Activated CD8-positive, alpha-beta memory T cell treated with anti-CD3 and anti-CD28 coated beads for 4 hours (primary cell): Measurements from ENCODE around the gene RPIA.
"Not testable (repeated sequence)": the region's sequence is repeated elsewhere in the genome, so short reads cannot be mapped to it uniquely, and the experiment has no call there.

Experiments
- DNase-seq, 2 donors: peaks; one replicate each; pipeline ENCODE4 v3.0.0-alpha.2; 2020; ENCODE audit warnings: low read depth in 2 of 2

Gene RPIA

GRCh38 chr2:88735133-88735532 lies 43.7 kb downstream of the RPIA start:
- no peak for DNase-seq

- DNase-seq, result peak; percentile 5 to 19
Observed at GRCh38 chr2:88735853-88736252, 44.4 kb downstream of the RPIA start.

DNA sequence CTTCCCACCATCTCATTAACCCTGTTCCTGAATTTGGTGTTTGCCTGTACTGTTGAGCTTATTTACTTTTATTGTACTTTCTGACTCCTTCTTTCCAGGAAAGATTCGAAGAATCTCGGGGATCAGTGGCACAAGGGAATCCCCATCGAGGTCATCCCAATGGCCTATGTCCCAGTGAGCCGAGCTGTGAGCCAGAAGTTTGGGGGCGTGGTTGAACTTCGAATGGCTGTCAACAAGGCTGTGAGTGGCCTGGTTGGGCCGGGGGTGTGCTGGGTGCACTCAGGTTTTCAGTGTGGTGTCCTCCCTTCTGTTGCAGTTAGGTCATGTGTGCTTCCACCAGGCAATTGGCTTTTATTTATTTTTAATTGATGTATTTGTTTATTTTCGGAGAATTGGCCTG lies 45.0 kb downstream of the RPIA start:
- DNase-seq, result no peak

- DNase-seq, result no peak
Observed at GRCh38 chr2:88737385-88737784, 45.9 kb downstream of the RPIA start.

DNA sequence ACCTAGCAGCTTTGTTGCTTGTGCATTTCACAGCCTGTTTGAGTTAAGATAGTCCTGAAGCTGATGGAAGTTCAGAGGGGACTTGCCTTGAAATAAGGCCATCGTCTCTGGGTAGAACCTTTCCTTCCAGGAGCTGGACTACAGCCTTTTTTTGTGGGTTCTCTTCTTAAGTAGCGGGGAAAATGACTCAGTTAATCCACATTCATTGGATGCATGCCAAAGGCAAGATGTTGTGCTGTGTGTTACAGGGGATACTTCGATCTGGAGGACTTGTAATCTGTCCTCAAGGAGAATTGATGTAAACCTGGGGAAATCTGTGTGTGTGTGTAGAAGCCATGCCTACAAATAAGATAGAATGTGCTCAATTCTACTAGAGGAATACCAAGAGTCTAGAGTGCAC lies 46.8 kb downstream of the RPIA start:
- no peak for DNase-seq

DNA sequence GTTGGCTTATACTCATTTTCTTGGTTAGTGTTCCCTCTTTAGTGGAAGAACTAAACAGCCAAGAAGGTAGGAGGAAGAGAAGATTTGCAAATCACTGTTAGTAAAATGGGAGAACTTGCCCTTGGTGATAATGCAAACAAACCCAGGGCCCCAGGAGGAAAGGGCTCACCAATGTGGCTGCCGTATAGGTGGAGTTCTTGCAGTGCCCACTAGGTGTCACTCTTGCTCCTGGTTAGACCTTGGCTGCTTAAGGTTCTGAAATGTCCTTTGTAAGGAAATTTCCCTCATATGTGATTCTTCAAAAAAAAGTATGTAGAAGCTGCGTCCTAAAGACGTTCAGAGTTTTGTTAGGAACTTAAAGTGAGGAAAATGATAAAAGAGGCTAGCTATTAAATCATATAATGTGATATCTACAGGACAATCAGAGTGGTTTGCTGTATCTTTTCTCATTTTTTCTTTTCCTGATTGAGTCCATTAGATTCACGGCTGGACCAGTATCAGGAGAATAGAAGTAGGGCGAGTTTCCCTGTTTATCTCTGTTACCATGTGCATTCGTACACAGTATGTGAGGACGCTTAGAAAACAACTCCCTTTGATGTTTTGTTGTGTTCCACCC lies 48.6 kb downstream of the RPIA start:
- peak; percentile 41 to 48 for DNase-seq

GRCh38 chr2:88746929-88747490 lies 55.5 kb downstream of the RPIA start:
- no peak for DNase-seq

DNA sequence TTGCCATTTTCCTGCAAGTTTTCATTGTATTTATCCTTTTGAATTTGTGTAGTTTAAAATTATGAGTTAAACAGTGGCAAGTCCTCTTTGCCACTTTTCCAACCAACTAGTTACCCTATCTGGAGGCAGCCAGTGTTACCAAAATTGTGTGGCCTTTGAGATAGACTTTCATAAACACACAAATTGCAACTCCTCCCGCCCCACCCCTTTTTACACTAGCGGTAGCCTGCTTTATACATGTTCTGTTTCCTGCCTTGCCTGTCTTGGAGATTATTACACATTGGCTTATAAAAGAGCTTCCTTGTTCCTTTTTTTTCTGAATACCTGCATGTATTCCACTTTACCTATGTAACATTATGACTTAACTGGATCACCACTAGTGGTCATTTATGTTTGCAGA lies 56.5 kb downstream of the RPIA start:
- DNase-seq, result no peak

DNA sequence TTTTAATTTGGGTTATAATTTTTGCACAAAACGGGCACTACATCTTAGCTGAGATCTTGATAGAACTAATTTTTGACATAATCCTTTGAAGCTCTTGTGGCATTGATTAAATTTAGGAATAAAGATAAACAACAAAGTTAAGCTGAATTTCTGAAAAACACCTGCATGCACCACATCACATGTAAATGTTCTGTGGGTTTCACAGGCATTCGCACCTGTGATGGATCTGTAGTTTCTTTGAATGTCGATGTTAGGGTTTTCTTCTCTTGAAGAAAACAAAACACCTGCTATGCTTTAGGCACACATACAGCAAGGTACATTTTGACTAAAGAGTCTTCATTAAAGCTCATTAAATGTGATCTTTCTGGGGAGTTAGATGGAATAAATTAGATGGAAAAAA lies 60.3 kb downstream of the RPIA start:
- DNase-seq, result no peak

- no peak for DNase-seq
Observed at GRCh38 chr2:88753833-88754584, 62.5 kb downstream of the RPIA start.

DNA sequence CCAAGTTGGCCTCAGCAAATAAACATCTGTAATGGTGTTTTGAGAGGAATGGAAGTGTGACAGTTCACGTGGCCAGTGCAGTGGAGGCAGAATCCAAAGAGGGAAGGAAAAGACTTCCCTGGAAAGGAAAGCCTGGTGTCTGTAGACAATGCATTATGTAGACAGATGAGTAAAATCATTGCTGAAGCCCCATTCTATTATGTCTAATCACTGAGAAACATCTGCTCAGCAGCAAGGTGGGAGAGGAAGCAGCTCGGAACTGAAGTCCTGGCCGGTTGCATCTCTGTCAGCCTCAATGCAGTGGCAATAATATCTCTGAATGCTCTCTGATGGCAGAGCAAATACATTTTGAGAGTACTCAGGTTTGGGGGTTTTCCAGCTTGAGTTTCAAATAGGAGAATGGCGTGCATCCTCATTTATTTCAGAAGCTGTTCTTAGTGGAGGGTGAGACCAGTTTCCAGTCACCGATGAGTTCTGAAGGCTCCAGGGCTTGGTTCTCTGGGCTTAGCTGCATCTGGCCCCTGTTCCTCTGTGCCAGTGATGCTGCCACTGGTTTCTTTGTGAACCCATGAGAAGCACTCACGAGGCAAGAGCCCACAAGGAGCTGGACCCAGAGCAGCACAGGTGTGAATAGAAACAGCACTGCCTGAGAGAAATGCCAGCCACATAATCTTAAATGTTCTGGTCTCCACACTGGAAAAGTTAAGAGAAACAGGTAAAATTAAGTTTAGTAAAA lies 63.3 kb downstream of the RPIA start:
- DNase-seq, result no peak

- no peak for DNase-seq
Observed at GRCh38 chr2:88755836-88756235, 64.4 kb downstream of the RPIA start.

DNA sequence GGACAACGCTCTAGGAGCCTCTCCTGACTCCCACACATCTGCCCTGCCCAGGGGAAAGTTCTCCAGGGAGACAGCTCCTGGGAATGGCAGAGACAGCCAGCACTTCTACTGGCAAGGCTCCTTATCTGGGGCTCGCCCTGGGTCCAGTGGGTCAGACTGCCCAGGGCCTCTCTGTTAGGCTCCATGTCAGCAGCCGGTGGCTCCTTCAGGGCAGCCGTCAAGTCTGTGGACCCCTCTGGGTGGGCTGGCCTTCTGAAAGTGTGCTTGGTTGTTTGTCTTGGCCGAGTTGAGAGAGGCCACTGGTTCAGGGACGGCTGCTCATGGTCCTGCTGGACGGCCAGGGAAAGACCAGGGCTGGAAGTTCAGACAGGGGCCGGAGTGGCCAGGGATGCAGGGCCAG lies 65.6 kb downstream of the RPIA start:
- no peak for DNase-seq

- DNase-seq, result not testable (repeated sequence)
Observed at GRCh38 chr2:88758702-88759101, 67.2 kb downstream of the RPIA start.

DNA sequence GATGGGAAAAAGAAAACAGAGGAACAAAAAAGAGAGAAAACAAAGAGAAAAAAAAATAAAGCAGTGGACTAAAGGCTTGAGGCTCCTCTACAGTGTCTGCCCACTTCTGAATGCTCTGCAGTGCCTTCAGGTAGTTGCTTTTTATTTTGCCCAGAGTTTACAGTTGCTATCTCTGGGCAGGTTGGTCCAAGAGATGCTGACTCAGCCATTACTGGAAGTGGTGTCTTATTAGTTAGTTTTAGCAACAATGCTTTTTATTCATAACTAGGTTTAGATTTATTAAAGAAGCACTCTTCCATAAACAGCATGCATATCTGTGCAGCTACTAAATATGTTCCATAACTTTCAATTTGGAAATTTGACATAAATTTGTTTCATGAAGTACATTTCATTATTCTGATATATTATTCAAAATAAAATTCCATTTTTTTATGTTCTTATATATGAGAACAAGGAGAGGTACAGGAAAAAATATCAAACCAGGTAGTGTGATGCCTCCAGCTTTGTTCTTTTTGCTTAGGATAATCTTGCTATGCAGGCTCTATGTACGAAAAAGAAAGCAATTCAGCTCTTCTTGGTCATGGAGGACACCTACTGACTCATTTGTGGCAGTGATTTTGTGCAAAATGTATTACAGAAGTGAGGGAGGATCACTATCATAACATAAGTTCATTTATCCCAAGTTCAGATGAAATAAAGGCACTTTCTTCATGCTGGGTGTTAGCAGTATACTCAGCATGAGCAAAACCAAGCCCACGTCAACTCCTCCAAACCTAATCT lies 69.5 kb downstream of the RPIA start:
- no peak for DNase-seq

GRCh38 chr2:88764141-88764849 lies 72.8 kb downstream of the RPIA start:
- DNase-seq, result no peak

GRCh38 chr2:88764850-88765153 lies 73.3 kb downstream of the RPIA start:
- DNase-seq, result no peak

DNA sequence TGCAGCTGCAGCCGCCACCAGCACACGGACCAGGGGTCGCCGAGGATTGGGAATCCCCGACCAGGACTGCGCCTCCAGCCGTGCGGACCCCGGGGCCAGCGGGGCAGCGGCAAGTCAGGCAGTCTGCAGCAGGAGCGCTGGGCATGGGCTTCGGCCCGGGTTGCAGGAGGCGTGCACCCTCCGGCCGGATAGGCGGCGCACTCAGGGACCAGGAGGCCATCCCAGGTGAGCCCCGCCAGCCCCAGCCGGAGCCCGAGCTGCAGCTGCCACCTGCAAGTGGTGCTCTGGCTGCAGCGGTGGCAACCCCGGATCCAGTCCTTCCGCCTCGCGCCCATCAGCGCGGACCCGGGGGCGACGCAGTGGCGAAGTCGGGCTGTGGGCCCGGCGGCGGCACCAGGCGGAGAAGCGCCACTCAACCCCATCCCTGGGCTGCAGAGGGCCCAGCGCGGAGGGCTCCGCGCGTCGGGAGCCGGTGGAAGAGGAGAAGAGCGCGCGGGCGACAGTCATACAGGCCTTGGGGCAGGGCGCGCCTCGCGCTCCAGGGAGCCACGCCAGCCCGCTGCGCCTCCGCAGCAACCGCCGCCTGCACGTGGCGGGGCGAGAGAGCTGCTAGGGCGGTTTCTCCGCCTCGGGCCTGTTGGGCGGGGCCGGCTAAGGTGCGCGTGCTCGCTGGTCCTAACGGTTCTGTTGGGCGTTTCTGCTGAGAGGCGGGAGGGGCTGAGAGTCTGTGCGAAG lies 73.8 kb downstream of the RPIA start:
- peak in 1 of 2 donors; percentile 25 for DNase-seq

- not testable (repeated sequence) for DNase-seq
Observed at GRCh38 chr2:88765889-88766481, 74.5 kb downstream of the RPIA start.

- DNase-seq, result no peak
Observed at GRCh38 chr2:88770016-88770415, 78.5 kb downstream of the RPIA start.
